Neural cell (in vitro differentiated cells): Measurements from ENCODE around the gene SREK1IP1. TPM values are rescaled to one million over a fixed set of nuclear protein-coding genes. Genes with fewer than 3 reads are reported as not detected.

Experiments
- H2AFZ ChIP-seq: fragments of 200-600, 300-800 bp; sonication (generic), shearing (Covaris generic); 2 replicates; pipeline ENCODE4 v1.6.0; 2014; ENCODE audit warnings: low read depth, mild to moderate bottlenecking, antibody characterized with exemption, low read length, moderate library complexity
- H3F3A ChIP-seq: fragments of 200-600 bp; shearing (Covaris generic); 2 replicates; pipeline ENCODE4 v1.6.1; 2016; ENCODE audit warnings: mild to moderate bottlenecking, moderate library complexity, mixed read lengths, antibody characterized with exemption, low read length; ENCODE audit not compliant: insufficient read depth, poor library complexity, severe bottlenecking
- H3K27ac ChIP-seq: fragments of 200-600, 300-800 bp; sonication (generic), shearing (Covaris generic); 2 replicates; pipeline ENCODE4 v1.5.1; 2014; ENCODE audit warnings: mild to moderate bottlenecking, low read length, moderate library complexity
- H3K27me3 ChIP-seq: fragments of 300-800, 200-600 bp; sonication (generic), shearing (Covaris generic); 2 replicates; pipeline ENCODE4 v1.6.0; 2014; ENCODE audit warnings: mild to moderate bottlenecking, low read depth, low read length, moderate library complexity; ENCODE audit not compliant: insufficient read depth
- H3K36me3 ChIP-seq: fragments of 300-800, 200-600 bp; sonication (generic), shearing (Covaris generic); 2 replicates; pipeline ENCODE4 v1.5.1; 2014; ENCODE audit warnings: mild to moderate bottlenecking, antibody characterized with exemption, low read length, moderate library complexity; ENCODE audit not compliant: insufficient read depth
- H3K4me2 ChIP-seq: fragments of 300-800, 200-600 bp; sonication (generic), shearing (Covaris generic); 2 replicates; pipeline ENCODE4 v1.6.0; 2014; ENCODE audit warnings: mild to moderate bottlenecking, low read length
- H3K4me3 ChIP-seq: fragments of 300-800, 200-600 bp; sonication (generic), shearing (Covaris generic); 2 replicates; pipeline ENCODE4 v1.5.1; 2014; ENCODE audit warnings: mild to moderate bottlenecking, low read length, moderate library complexity
- H3K79me2 ChIP-seq: fragments of 200-600 bp; shearing (Covaris generic); replicated peaks from 2 replicates; pipeline ENCODE4 v1.6.0; 2014; ENCODE audit warnings: mild to moderate bottlenecking, low read length, moderate library complexity; ENCODE audit not compliant: insufficient read depth
- H3K9ac ChIP-seq: fragments of 300-800, 200-600 bp; sonication (generic), shearing (Covaris generic); 2 replicates; pipeline ENCODE4 v1.6.1; 2016; ENCODE audit warnings: mild to moderate bottlenecking, low read length, mixed read lengths
- H3K9me2 ChIP-seq: fragments of 200-600 bp; shearing (Covaris generic); 2 replicates; pipeline ENCODE4 v1.6.1; 2016; ENCODE audit warnings: mild to moderate bottlenecking, low read length, mixed read lengths; ENCODE audit not compliant: insufficient read depth
- H3K9me3 ChIP-seq: fragments of 200-600, 300-800 bp; sonication (generic), shearing (Covaris generic); 2 replicates; pipeline ENCODE4 v1.6.1; 2016; ENCODE audit warnings: mild to moderate bottlenecking, mixed run types, low read length, moderate library complexity, mixed read lengths
- H4K20me1 ChIP-seq: fragments of 200-600 bp; shearing (Covaris generic); 2 replicates; pipeline ENCODE4 v1.6.1; 2016; ENCODE audit warnings: mild to moderate bottlenecking, mixed run types; ENCODE audit not compliant: insufficient read depth
- EP300 ChIP-seq: fragments of 450-650 bp; conservative IDR thresholded peaks from 2 replicates; pipeline ENCODE4 v1.6.1; 2014; ENCODE audit warnings: antibody characterized with exemption, mild to moderate bottlenecking, moderate library complexity; ENCODE audit not compliant: poor library complexity, severe bottlenecking
- MXI1 ChIP-seq: fragments of 450-650 bp; conservative IDR thresholded peaks from 2 replicates; pipeline ENCODE4 v1.6.1; 2014; ENCODE audit warnings: antibody characterized with exemption, mild to moderate bottlenecking; ENCODE audit not compliant: poor library complexity, severe bottlenecking
- RAD21 ChIP-seq: fragments of 450-650 bp; conservative IDR thresholded peaks from 2 replicates; pipeline ENCODE4 v1.6.1; 2014; ENCODE audit warnings: antibody characterized with exemption, mild to moderate bottlenecking, moderate library complexity
- SMC3 ChIP-seq: fragments of 450-650 bp; conservative IDR thresholded peaks from 2 replicates; pipeline ENCODE4 v1.6.1; 2014; ENCODE audit warnings: antibody characterized with exemption, mild to moderate bottlenecking, moderate library complexity; ENCODE audit not compliant: poor library complexity
- TAF1 ChIP-seq: IDR thresholded peaks from 2 replicates; pipeline ENCODE4 v1.6.1; 2012; ENCODE audit warnings: low read depth
- polyA plus RNA-seq: library from polyadenylated mRNA; depleted of rRNA; stranded (reverse); fragments of >200 nt; gene quantifications from 2 replicates; pipeline ENCODE4 v1.2.3, GENCODE V29; 2014
- TF ChIP-seq, protein P1 (sequence below): fragments of 450-650 bp; IDR thresholded peaks from 2 replicates; pipeline ENCODE4 v1.5.1; 2014; ENCODE audit warnings: antibody characterized with exemption, mild to moderate bottlenecking, moderate library complexity; ENCODE audit not compliant: poor library complexity, severe bottlenecking
- TF ChIP-seq, protein P2 (sequence below): IDR thresholded peaks from 2 replicates; pipeline ENCODE4 v1.6.1; 2012; ENCODE audit warnings: borderline replicate concordance

Gene SREK1IP1
- polyA plus RNA-seq, 1 donor from 2014 or later = 23.5 TPM

DNA sequence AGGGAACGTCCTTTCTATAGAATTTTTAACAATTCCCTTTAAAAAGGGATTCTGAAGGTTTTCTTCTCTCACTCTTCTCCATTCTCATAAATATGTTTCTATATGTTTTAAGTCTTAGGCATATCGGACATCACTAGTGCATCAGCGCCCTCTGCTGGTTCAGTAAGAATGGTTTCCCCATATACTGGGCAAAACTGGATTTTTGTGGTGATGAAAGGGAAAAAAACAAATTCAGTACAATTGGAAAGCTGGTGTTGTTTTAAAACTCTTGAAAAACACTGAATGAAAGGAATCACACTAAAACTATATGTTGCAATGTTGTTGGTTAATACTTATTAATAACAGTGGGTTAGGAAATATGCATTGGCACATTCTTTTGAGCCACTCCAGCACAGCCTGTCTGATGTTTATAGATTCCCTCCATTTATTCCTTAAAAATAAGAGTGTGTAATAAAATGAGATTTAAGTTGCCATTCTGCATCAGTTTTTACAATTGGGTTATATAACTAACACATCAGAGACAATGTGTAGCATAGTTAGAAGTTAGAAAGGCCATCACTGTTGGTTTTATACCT lies 16.0 kb upstream of the SREK1IP1 start:
- no peaks in the 10 kb centered on the region for H4K20me1 ChIP-seq
- no peaks in the 10 kb centered on the region for H3F3A ChIP-seq
- no peak overlapping the region for H3K27ac ChIP-seq
- H3K9me3 ChIP-seq = no peaks in the 10 kb centered on the region
- H3K79me2 ChIP-seq = no peaks in the 10 kb centered on the region
- no peak overlapping the region for H3K4me3 ChIP-seq
- H3K27me3 ChIP-seq = no peaks in the 10 kb centered on the region
- no peaks in the 10 kb centered on the region for H3K9me2 ChIP-seq
- H3K36me3 ChIP-seq = no peaks in the 10 kb centered on the region
- no peak overlapping the region for H2AFZ ChIP-seq
- TF ChIP-seq SMC3 = peak; percentile 94
- peak; percentile 91 for TF ChIP-seq RAD21
- TF ChIP-seq, protein P1, sequence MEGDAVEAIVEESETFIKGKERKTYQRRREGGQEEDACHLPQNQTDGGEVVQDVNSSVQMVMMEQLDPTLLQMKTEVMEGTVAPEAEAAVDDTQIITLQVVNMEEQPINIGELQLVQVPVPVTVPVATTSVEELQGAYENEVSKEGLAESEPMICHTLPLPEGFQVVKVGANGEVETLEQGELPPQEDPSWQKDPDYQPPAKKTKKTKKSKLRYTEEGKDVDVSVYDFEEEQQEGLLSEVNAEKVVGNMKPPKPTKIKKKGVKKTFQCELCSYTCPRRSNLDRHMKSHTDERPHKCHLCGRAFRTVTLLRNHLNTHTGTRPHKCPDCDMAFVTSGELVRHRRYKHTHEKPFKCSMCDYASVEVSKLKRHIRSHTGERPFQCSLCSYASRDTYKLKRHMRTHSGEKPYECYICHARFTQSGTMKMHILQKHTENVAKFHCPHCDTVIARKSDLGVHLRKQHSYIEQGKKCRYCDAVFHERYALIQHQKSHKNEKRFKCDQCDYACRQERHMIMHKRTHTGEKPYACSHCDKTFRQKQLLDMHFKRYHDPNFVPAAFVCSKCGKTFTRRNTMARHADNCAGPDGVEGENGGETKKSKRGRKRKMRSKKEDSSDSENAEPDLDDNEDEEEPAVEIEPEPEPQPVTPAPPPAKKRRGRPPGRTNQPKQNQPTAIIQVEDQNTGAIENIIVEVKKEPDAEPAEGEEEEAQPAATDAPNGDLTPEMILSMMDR = peak; percentile 88
- TF ChIP-seq, protein P2, sequence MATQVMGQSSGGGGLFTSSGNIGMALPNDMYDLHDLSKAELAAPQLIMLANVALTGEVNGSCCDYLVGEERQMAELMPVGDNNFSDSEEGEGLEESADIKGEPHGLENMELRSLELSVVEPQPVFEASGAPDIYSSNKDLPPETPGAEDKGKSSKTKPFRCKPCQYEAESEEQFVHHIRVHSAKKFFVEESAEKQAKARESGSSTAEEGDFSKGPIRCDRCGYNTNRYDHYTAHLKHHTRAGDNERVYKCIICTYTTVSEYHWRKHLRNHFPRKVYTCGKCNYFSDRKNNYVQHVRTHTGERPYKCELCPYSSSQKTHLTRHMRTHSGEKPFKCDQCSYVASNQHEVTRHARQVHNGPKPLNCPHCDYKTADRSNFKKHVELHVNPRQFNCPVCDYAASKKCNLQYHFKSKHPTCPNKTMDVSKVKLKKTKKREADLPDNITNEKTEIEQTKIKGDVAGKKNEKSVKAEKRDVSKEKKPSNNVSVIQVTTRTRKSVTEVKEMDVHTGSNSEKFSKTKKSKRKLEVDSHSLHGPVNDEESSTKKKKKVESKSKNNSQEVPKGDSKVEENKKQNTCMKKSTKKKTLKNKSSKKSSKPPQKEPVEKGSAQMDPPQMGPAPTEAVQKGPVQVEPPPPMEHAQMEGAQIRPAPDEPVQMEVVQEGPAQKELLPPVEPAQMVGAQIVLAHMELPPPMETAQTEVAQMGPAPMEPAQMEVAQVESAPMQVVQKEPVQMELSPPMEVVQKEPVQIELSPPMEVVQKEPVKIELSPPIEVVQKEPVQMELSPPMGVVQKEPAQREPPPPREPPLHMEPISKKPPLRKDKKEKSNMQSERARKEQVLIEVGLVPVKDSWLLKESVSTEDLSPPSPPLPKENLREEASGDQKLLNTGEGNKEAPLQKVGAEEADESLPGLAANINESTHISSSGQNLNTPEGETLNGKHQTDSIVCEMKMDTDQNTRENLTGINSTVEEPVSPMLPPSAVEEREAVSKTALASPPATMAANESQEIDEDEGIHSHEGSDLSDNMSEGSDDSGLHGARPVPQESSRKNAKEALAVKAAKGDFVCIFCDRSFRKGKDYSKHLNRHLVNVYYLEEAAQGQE = no peak
- no peak for TF ChIP-seq TAF1
- H3K9ac ChIP-seq = no peak overlapping the region
- H3K4me2 ChIP-seq = no peak overlapping the region

DNA sequence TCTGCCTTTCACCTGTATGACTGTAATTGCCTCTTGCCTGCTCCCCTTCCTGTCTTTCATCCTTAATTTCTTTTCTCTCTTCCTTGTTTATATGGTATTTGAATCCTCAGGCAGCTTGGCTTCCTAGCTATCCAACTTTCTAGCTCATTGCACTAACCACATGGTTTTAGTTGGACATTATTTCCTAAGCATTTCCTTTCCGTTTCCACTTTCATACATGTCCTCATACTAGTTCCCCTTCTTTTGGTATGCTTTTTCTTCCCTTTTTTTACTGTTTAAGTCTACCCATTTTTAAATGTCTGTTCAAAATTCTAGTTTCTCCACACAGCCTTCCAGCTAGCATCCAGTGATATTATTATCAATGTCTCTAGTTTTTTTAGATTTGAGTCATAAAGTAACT lies 6.8 kb upstream of the SREK1IP1 start:
- H3K79me2 ChIP-seq = peaks cover 17% of the 10 kb centered on the region
- H3K9me2 ChIP-seq = no peaks in the 10 kb centered on the region
- no peaks in the 10 kb centered on the region for H3F3A ChIP-seq
- no peaks in the 10 kb centered on the region for H3K9me3 ChIP-seq
- no peak overlapping the region for H3K9ac ChIP-seq
- no peaks in the 10 kb centered on the region for H3K36me3 ChIP-seq
- no peaks in the 10 kb centered on the region for H3K27me3 ChIP-seq
- no peak overlapping the region for H3K4me2 ChIP-seq
- TF ChIP-seq, protein P1 = no peak
- no peak for TF ChIP-seq TAF1
- no peaks in the 10 kb centered on the region for H4K20me1 ChIP-seq
- no peak overlapping the region for H3K27ac ChIP-seq
- H2AFZ ChIP-seq = no peak overlapping the region
- H3K4me3 ChIP-seq = no peak overlapping the region

DNA sequence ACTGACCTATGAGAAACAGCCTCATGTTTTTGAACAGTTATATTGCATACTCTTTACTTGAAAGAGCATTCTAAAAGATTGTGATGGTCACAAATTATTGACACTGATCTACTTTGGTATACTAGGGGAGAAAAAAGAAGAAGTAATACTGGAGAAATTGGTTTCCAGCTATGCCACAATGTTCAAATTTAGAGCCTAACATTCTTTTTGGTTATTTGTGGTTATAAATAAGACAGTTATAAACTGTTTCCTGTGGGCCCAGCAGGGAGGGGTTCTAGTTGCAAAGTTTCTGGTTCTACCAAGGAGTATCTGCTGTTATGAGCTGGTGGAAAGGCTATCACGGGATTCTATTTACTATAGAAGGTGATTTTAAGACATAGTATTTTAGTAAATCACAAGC lies 5.0 kb upstream of the SREK1IP1 start:
- H2AFZ ChIP-seq = no peak overlapping the region
- no peaks in the 10 kb centered on the region for H3K27me3 ChIP-seq
- H3K9me3 ChIP-seq = no peaks in the 10 kb centered on the region
- H3K9me2 ChIP-seq = no peaks in the 10 kb centered on the region
- H4K20me1 ChIP-seq = no peaks in the 10 kb centered on the region
- no peaks in the 10 kb centered on the region for H3F3A ChIP-seq
- no peak overlapping the region for H3K4me3 ChIP-seq
- no peak overlapping the region for H3K9ac ChIP-seq
- H3K4me2 ChIP-seq = no peak overlapping the region
- H3K27ac ChIP-seq = no peak overlapping the region
- peaks cover 31% of the 10 kb centered on the region for H3K79me2 ChIP-seq
- no peaks in the 10 kb centered on the region for H3K36me3 ChIP-seq
- no peak for TF ChIP-seq EP300
- no peak for TF ChIP-seq MXI1
- no peak for TF ChIP-seq TAF1
- no peak for TF ChIP-seq SMC3
- TF ChIP-seq, protein P2 = no peak
- TF ChIP-seq, protein P1 = no peak
- no peak for TF ChIP-seq RAD21
